HepG2 (cell line): ENCODE measurements around the gene MRO.

Source experiments
- CBX5 ChIP-seq: sonication (generic); formaldehyde crosslinking; IDR thresholded peaks from 2 replicates; pipeline ENCODE4 v1.4.0; 2020; ENCODE audit warnings: missing genetic modification reagents, borderline replicate concordance
- CEBPB ChIP-seq: IDR thresholded peaks from 2 replicates; pipeline ENCODE4 v1.6.1; 2011; ENCODE audit warnings: low read depth, low read length, improper control_type of control experiment, borderline replicate concordance
- CTCF ChIP-seq: sonication (generic); formaldehyde crosslinking; IDR thresholded peaks from 2 replicates; pipeline ENCODE4 v1.5.0; 2020; ENCODE audit warnings: mild to moderate bottlenecking, missing genetic modification reagents, moderate library complexity
- EP300 ChIP-seq, 3 experiments: sonication (generic) in 1 of 3; formaldehyde crosslinking in 1 of 3; IDR thresholded peaks; 2 replicates each; pipeline versions ENCODE4 v1.5.1 to v1.6.1; 2011 to 2020; ENCODE audit warnings: low read depth in 2 of 3, low read length in 2 of 3, borderline replicate concordance in 1 of 3, improper control_type of control experiment in 1 of 3, mild to moderate bottlenecking in 1 of 3, missing genetic modification reagents in 1 of 3, moderate library complexity in 1 of 3
- EZH2 ChIP-seq: conservative IDR thresholded peaks from 2 replicates; pipeline ENCODE4 v1.6.1; 2012; ENCODE audit warnings: mild to moderate bottlenecking, low read depth, low read length, moderate library complexity
- HCFC1 ChIP-seq: fragments of 150-350 bp; IDR thresholded peaks from 2 replicates; pipeline ENCODE4 v1.6.1; 2014; ENCODE audit warnings: low read depth, low read length
- HDAC2 ChIP-seq: sonication (generic); formaldehyde crosslinking; IDR thresholded peaks from 2 replicates; pipeline ENCODE4 v1.4.0; 2020; ENCODE audit warnings: missing genetic modification reagents
- PATZ1 ChIP-seq: sonication (generic); formaldehyde crosslinking; IDR thresholded peaks from 2 replicates; pipeline ENCODE4 v1.4.0; 2020; ENCODE audit warnings: missing genetic modification reagents
- PHF20 ChIP-seq: sonication (generic); formaldehyde crosslinking; IDR thresholded peaks from 2 replicates; pipeline ENCODE4 v1.5.0; 2020; ENCODE audit warnings: mild to moderate bottlenecking, missing genetic modification reagents
- TFAP4 ChIP-seq: sonication (generic); IDR thresholded peaks from 2 replicates; pipeline ENCODE4 v1.6.1; 2016; ENCODE audit warnings: low read depth, borderline replicate concordance
- YY1 ChIP-seq: IDR thresholded peaks from 2 replicates; pipeline ENCODE4 v1.6.1; 2011; ENCODE audit warnings: low read length, low read depth, moderate library complexity, mild to moderate bottlenecking; ENCODE audit not compliant: insufficient read depth, insufficient replicate concordance
- ZNF124 ChIP-seq: sonication (generic); formaldehyde crosslinking; IDR thresholded peaks from 2 replicates; pipeline ENCODE4 v1.4.0; 2020; ENCODE audit warnings: missing genetic modification reagents
- ZNF180 ChIP-seq: sonication (generic); formaldehyde crosslinking; IDR thresholded peaks from 2 replicates; pipeline ENCODE4 v1.4.0; 2020; ENCODE audit warnings: low read depth, missing genetic modification reagents, borderline replicate concordance
- ZNF678 ChIP-seq: sonication (generic); formaldehyde crosslinking; IDR thresholded peaks from 2 replicates; pipeline ENCODE4 v1.4.0; 2020; ENCODE audit warnings: mild to moderate bottlenecking, missing genetic modification reagents

GRCh38 chr18:50775726-50776125 lies 44.1 kb downstream of the MRO start:
- TF ChIP-seq CTCF (CRISPR knock-in tag) (no peak), EZH2 (no peak), YY1 (no peak), CBX5 (CRISPR knock-in tag) (no peak), HCFC1 (no peak), ZNF678 (CRISPR knock-in tag) (no peak), EP300 (IDR thresholded peaks at IDR 0.05; ENCODE audit: low read depth in 2 of 2, low read length in 2 of 2) (no peak), EP300 (CRISPR knock-in tag; IDR thresholded peaks at IDR 0.05; ENCODE audit: borderline replicate concordance) (no peak), PHF20 (CRISPR knock-in tag) (no peak), ZNF180 (no peak), HDAC2 (CRISPR knock-in tag) (no peak), TFAP4 (no peak), PATZ1 (CRISPR knock-in tag) (no peak), ZNF124 (CRISPR knock-in tag) (no peak), CEBPB (no peak)
